KOPT-K1 (cell line): ENCODE measurements around the gene SLC38A5.

Experiments
- H3K27ac ChIP-seq: fragments of 200-600 bp; sonication (generic); 2 replicates; pipeline ENCODE4 v1.5.1; 2016; ENCODE audit warnings: antibody characterized with exemption, mild to moderate bottlenecking, low read depth, low read length; ENCODE audit not compliant: poor library complexity, severe bottlenecking
- H3K36me3 ChIP-seq: fragments of 200-600 bp; sonication (generic); 2 replicates; pipeline ENCODE4 v1.5.1; 2017; ENCODE audit warnings: antibody characterized with exemption, mild to moderate bottlenecking, low read length, moderate library complexity; ENCODE audit not compliant: insufficient read depth
- H3K9me3 ChIP-seq: fragments of 200-600 bp; sonication (generic); 2 replicates; pipeline ENCODE4 v1.5.1; 2017; ENCODE audit warnings: antibody characterized with exemption, low read length, mild to moderate bottlenecking; ENCODE audit not compliant: insufficient read depth, poor library complexity, severe bottlenecking

Gene SLC38A5

GRCh38 chrX:48478806-48479205 is 8.7 kb upstream of the SLC38A5 start:
- no peak overlapping the region for H3K27ac ChIP-seq
- no peaks in the 10 kb centered on the region for H3K9me3 ChIP-seq
- H3K36me3 ChIP-seq = peaks cover 49% of the 10 kb centered on the region

GRCh38 chrX:48477960-48478755 is 8.1 kb upstream of the SLC38A5 start:
- H3K27ac ChIP-seq = no peak overlapping the region
- no peaks in the 10 kb centered on the region for H3K9me3 ChIP-seq
- peaks cover 44% of the 10 kb centered on the region for H3K36me3 ChIP-seq

GRCh38 chrX:48476919-48477318 is 6.9 kb upstream of the SLC38A5 start:
- no peaks in the 10 kb centered on the region for H3K9me3 ChIP-seq
- H3K36me3 ChIP-seq = peaks cover 32% of the 10 kb centered on the region; the same call in 1 of the 2 replicates
- H3K27ac ChIP-seq = peak overlapping the region; percentile 77

- Histone ChIP-seq H3K27ac (peak within 1 kb of the TSS; percentile 77), H3K36me3 (peaks cover 22% of the 10 kb centered on the region; the same call in 1 of the 2 replicates), H3K9me3 (no peaks in the 10 kb centered on the region)
These were observed 5.9 kb upstream of the SLC38A5 start, which contains the start of gene FTSJ1 for GRCh38 chrX:48475774-48476577. Gene FTSJ1 (plus strand): TSS chrX:48476199. CDS start chrX:48478048, 1,849 bp downstream.

- Histone ChIP-seq H3K27ac (peak overlapping the region; percentile 77), H3K36me3 (peaks cover 16% of the 10 kb centered on the region; the same call in 1 of the 2 replicates), H3K9me3 (no peaks in the 10 kb centered on the region)
These were observed 5.2 kb upstream of the SLC38A5 start for GRCh38 chrX:48475296-48475695.

- Histone ChIP-seq H3K27ac (peak overlapping the region; percentile 77), H3K9me3 (no peaks in the 10 kb centered on the region), H3K36me3 (peaks cover 10% of the 10 kb centered on the region; the same call in 1 of the 2 replicates)
These were observed 4.5 kb upstream of the SLC38A5 start for GRCh38 chrX:48474581-48474980.

- Histone ChIP-seq H3K27ac (no peak overlapping the region), H3K9me3 (no peaks in the 10 kb centered on the region), H3K36me3 (peaks cover 9% of the 10 kb centered on the region; the same call in 1 of the 2 replicates)
These were observed 4.1 kb upstream of the SLC38A5 start for GRCh38 chrX:48474127-48474526.

- Histone ChIP-seq H3K36me3 (peaks cover 4% of the 10 kb centered on the region; the same call in 1 of the 2 replicates), H3K9me3 (no peaks in the 10 kb centered on the region), H3K27ac (no peak overlapping the region)
These were observed 3.6 kb upstream of the SLC38A5 start for GRCh38 chrX:48473704-48473990.

GRCh38 chrX:48472851-48473703 is 3.0 kb upstream of the SLC38A5 start:
- no peak overlapping the region for H3K27ac ChIP-seq
- no peaks in the 10 kb centered on the region for H3K9me3 ChIP-seq
- H3K36me3 ChIP-seq = no peaks in the 10 kb centered on the region; the same call in 1 of the 2 replicates

GRCh38 chrX:48472225-48472624 is 2.2 kb upstream of the SLC38A5 start:
- H3K9me3 ChIP-seq = no peaks in the 10 kb centered on the region
- no peak overlapping the region for H3K27ac ChIP-seq
- H3K36me3 ChIP-seq = no peaks in the 10 kb centered on the region

- Histone ChIP-seq H3K36me3 (0 out of 2 replicates have a peak, but pooled peaks cover 7% of the 10 kb centered on the region), H3K9me3 (no peaks in the 10 kb centered on the region), H3K27ac (no peak overlapping the region)
These were observed 1.4 kb upstream of the SLC38A5 start for GRCh38 chrX:48471504-48471903.

GRCh38 chrX:48470833-48471118 is 716 bp upstream of the SLC38A5 start:
- H3K27ac ChIP-seq = no peak overlapping the region
- H3K9me3 ChIP-seq = no peaks in the 10 kb centered on the region
- 0 out of 2 replicates have a peak, but pooled peaks cover 7% of the 10 kb centered on the region for H3K36me3 ChIP-seq

GRCh38 chrX:48468693-48469691 is 1.1 kb downstream of the SLC38A5 start:
- Histone ChIP-seq H3K27ac (peak overlapping the region; percentile 81), H3K36me3 (0 out of 2 replicates have a peak, but pooled peaks cover 7% of the 10 kb centered on the region), H3K9me3 (no peaks in the 10 kb centered on the region)

GRCh38 chrX:48468247-48468671 is 1.8 kb downstream of the SLC38A5 start:
- Histone ChIP-seq H3K9me3 (no peaks in the 10 kb centered on the region), H3K36me3 (0 out of 2 replicates have a peak, but pooled peaks cover 7% of the 10 kb centered on the region), H3K27ac (peak overlapping the region; percentile 81)
